HUES48 (cell line): ENCODE measurements around the gene ITPRIPL1.

Source experiments
- H3K27ac ChIP-seq: one replicate; pipeline ENCODE4 v1.7.0; 2013; ENCODE audit warnings: low read depth, low read length, inconsistent platforms
- H3K27me3 ChIP-seq: 2 replicates; pipeline ENCODE4 v1.6.1; 2013; ENCODE audit warnings: mild to moderate bottlenecking, low read length; ENCODE audit not compliant: control insufficient read depth, insufficient read depth
- H3K36me3 ChIP-seq: 2 replicates; pipeline ENCODE4 v1.6.1; 2013; ENCODE audit warnings: low read length; ENCODE audit not compliant: control insufficient read depth, insufficient read depth
- H3K4me1 ChIP-seq: 2 replicates; pipeline ENCODE4 v1.6.1; 2013; ENCODE audit warnings: mild to moderate bottlenecking, low read length; ENCODE audit not compliant: control insufficient read depth, insufficient read depth
- H3K4me3 ChIP-seq: 2 replicates; pipeline ENCODE4 v1.5.1; 2013; ENCODE audit warnings: mild to moderate bottlenecking, low read depth, low read length
- H3K9ac ChIP-seq: 2 replicates; pipeline ENCODE4 v1.6.1; 2013; ENCODE audit warnings: mild to moderate bottlenecking, low read depth, low read length, moderate library complexity
- H3K9me3 ChIP-seq: 2 replicates; pipeline ENCODE4 v1.6.1; 2013; ENCODE audit warnings: low read length; ENCODE audit not compliant: control insufficient read depth, insufficient read depth

The ITPRIPL1 gene

GRCh38 chr2:96359310-96359709 is 34.2 kb downstream of the ITPRIPL1 start:
- H3K4me3 ChIP-seq = no peak overlapping the region
- H3K9ac ChIP-seq = no peak overlapping the region
- H3K36me3 ChIP-seq = peaks cover 89% of the 10 kb centered on the region
- H3K9me3 ChIP-seq = no peaks in the 10 kb centered on the region
- no peaks in the 10 kb centered on the region for H3K27me3 ChIP-seq
- H3K4me1 ChIP-seq = no peaks in the 10 kb centered on the region
- H3K27ac ChIP-seq = no peak overlapping the region

- Histone ChIP-seq H3K9me3 (no peaks in the 10 kb centered on the region), H3K36me3 (peaks cover 89% of the 10 kb centered on the region), H3K27ac (no peak overlapping the region), H3K27me3 (no peaks in the 10 kb centered on the region), H3K4me1 (no peaks in the 10 kb centered on the region), H3K4me3 (no peak overlapping the region), H3K9ac (no peak overlapping the region)
Observed at GRCh38 chr2:96359866-96360265, 34.7 kb downstream of the ITPRIPL1 start.

- Histone ChIP-seq H3K9me3 (no peaks in the 10 kb centered on the region), H3K9ac (no peak overlapping the region), H3K36me3 (peaks cover 89% of the 10 kb centered on the region), H3K4me3 (no peak overlapping the region), H3K27ac (no peak overlapping the region), H3K4me1 (no peaks in the 10 kb centered on the region), H3K27me3 (no peaks in the 10 kb centered on the region)
Observed at GRCh38 chr2:96361751-96362150, 36.6 kb downstream of the ITPRIPL1 start.

GRCh38 chr2:96369186-96369585 is 44.1 kb downstream of the ITPRIPL1 start:
- Histone ChIP-seq H3K4me3 (no peak overlapping the region), H3K36me3 (peaks cover 94% of the 10 kb centered on the region), H3K27me3 (no peaks in the 10 kb centered on the region), H3K9ac (no peak overlapping the region), H3K9me3 (no peaks in the 10 kb centered on the region), H3K4me1 (no peaks in the 10 kb centered on the region), H3K27ac (no peak overlapping the region)

DNA sequence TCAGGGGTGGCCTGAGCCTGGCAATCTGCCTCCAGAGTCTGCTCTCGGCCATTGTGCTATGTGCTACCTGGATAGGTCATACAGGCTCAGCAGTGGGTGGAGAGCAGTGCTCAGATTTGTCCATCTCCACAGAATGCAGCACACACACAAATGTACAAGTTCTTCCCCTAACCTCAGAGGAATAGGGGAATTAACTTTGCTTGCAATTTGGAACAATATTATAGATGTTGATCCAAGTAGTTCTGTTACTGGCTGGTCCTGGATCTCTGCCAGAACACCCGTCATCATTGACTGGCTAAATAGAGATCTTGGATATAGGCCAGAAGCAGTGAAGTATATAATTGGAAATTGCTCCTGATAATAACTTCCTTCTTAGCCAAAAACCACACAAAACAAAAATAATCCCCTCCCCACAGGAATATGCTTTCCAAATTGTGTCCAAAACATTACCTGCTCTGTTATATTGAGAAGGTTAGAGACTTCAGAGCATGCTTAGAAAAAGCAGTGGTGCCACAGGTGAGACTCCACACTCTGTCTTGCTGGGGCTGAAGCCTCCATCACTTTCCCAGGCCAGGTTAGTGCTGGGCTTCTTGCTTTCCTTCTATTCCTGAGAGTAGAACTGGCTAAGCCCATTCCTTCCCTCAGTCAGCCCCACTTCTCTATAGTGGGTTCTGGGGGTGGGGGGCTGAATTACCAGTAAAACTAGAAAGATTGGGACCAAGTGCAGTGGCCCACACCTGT is 49.3 kb downstream of the ITPRIPL1 start:
- Histone ChIP-seq H3K27ac (no peak overlapping the region), H3K36me3 (peaks cover 47% of the 10 kb centered on the region), H3K9ac (no peak overlapping the region), H3K4me3 (no peak overlapping the region), H3K27me3 (no peaks in the 10 kb centered on the region), H3K9me3 (peaks cover 29% of the 10 kb centered on the region), H3K4me1 (no peaks in the 10 kb centered on the region)
